Measurements from ENCODE around the gene IGLON5. TPM values are rescaled to one million over a fixed set of nuclear protein-coding genes. Genes with fewer than 3 reads are reported as not detected.

The IGLON5 gene
- under 1 TPM in 1 of 4 donors, not detected in 3; 0.27 TPM for total RNA-seq

DNA sequence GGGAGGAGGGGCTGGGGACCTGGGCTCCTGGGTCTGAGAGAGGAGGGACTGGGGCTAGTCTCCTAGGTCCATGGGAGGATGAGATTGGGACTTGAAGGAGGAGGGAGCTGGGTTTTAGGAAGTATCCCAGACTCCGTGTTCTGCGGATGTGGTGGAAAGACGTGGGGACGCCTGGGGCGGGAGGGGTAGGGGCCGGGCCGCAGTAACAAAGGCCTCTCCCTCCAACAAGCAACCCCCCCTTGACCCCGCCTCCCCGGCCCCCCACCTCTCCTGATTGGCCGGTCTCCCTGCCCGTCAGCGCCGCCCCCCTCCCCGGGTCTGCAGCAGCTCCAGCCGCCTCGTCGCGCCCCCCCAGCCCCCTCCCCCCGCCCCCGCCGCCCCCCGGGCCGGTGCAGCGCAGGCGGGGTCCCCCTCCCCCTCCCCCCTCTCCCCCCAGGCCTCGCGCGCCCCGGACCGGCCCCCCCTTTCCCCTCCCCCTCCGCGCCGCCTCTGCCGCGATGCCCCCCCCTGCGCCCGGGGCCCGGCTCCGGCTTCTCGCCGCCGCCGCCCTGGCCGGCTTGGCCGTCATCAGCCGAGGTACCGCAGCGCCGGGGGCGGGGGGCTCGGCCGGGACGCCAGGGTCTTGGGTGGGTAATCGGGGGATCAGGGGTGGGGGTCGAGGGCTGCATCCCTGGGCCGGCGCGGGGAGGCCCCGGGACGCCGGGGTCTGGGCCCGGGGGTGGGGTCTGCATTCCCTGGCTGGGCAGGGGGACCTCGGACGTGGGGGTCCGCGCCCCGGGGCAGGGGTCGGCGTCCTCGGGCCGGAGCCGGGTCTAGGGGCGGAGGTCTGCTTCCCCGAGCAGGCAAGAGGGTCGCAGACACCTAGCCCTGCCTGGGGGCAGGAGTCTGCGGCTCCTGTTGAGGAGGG, at the start of gene IGLON5:
IGLON5 (plus strand) TSS at position 294 of the 907 bp plus-strand sequence; CDS start at position 498, 204 bp downstream.
- 5 to 13% methylated on average over 4 to 9 of the region's 76 CpGs for WGBS, 2 donors
- TF ChIP-seq POLR2A (IDR thresholded peaks at IDR 0.05), result no peak
- TF ChIP-seq, protein P1, sequence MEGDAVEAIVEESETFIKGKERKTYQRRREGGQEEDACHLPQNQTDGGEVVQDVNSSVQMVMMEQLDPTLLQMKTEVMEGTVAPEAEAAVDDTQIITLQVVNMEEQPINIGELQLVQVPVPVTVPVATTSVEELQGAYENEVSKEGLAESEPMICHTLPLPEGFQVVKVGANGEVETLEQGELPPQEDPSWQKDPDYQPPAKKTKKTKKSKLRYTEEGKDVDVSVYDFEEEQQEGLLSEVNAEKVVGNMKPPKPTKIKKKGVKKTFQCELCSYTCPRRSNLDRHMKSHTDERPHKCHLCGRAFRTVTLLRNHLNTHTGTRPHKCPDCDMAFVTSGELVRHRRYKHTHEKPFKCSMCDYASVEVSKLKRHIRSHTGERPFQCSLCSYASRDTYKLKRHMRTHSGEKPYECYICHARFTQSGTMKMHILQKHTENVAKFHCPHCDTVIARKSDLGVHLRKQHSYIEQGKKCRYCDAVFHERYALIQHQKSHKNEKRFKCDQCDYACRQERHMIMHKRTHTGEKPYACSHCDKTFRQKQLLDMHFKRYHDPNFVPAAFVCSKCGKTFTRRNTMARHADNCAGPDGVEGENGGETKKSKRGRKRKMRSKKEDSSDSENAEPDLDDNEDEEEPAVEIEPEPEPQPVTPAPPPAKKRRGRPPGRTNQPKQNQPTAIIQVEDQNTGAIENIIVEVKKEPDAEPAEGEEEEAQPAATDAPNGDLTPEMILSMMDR (IDR thresholded peaks at IDR 0.05), result no peak
- intact Hi-C loops (cut with DNase I; ENCODE audit: low total_unique reads), result no loop called here
- no peak within 1 kb of the TSS for H3K4me3 ChIP-seq (ENCODE audit: low read depth, poor library complexity, severe bottlenecking)
- no peak for DNase-seq (ENCODE audit: low spot score in 2 of 2)

DNA sequence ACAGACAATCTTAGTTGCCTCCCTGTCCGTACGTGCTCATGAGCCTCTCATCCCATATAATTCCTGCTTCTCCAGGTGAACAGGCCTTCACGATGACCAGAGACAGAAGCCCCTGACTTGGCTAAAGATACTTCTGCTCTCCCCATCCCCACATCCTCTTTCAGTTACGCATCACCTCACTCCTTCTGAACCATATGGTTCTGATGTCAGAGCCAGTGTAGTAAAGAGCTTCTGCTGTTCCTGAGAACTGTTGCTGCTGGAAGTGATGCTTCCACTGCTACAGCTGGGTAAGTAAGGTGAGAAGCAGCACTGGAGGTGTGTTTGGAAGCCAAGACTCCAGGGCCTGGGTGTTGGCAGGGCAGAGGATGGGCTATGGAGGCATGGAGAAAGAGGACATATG, 47.6 kb upstream of the IGLON5 start:
- intact Hi-C loops (cut with DNase I; ENCODE audit: low total_unique reads), result no loop called here
- no peak overlapping the region for H3K4me3 ChIP-seq (ENCODE audit: low read depth, poor library complexity, severe bottlenecking)
- TF ChIP-seq POLR2A (IDR thresholded peaks at IDR 0.05), result no peak
- TF ChIP-seq, protein P1 (IDR thresholded peaks at IDR 0.05), result no peak
- DNase-seq (ENCODE audit: low spot score in 2 of 2), result no peak
- 67 to 86% methylated on average over 4 of the region's 4 CpGs for WGBS, 2 donors

DNA sequence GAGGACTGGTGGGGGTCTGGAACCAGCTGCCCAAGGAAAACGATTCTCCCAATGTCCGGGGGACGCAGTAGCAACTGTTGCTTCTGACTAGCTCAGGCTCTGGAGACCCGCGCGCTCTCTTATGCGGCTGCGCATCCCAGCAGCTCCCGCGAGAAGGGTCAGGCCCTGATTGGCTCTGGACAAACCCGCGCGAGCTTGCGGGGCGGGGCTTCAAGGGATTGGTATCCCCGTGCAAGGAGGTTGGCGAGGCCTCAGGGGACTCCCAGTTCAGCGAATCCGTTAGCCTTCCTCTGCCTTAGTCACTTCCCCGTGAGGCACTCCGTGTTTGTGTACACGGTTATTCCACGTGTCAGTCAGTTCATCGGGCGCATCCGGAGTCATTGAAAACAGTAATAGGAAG, 40.4 kb upstream of the IGLON5 start:
- peak in 1 of 2 donors; percentile 61 for DNase-seq (ENCODE audit: low spot score in 2 of 2)
- TF ChIP-seq, protein P1 (IDR thresholded peaks at IDR 0.05), result no peak
- TF ChIP-seq POLR2A (IDR thresholded peaks at IDR 0.05), result no peak
- intact Hi-C loops (cut with DNase I; ENCODE audit: low total_unique reads), result no loop called here
- WGBS, 2 donors, result 58 to 73% methylated on average over 22 to 26 of the region's 26 CpGs
- H3K4me3 ChIP-seq (ENCODE audit: low read depth, poor library complexity, severe bottlenecking), result no peak overlapping the region

DNA sequence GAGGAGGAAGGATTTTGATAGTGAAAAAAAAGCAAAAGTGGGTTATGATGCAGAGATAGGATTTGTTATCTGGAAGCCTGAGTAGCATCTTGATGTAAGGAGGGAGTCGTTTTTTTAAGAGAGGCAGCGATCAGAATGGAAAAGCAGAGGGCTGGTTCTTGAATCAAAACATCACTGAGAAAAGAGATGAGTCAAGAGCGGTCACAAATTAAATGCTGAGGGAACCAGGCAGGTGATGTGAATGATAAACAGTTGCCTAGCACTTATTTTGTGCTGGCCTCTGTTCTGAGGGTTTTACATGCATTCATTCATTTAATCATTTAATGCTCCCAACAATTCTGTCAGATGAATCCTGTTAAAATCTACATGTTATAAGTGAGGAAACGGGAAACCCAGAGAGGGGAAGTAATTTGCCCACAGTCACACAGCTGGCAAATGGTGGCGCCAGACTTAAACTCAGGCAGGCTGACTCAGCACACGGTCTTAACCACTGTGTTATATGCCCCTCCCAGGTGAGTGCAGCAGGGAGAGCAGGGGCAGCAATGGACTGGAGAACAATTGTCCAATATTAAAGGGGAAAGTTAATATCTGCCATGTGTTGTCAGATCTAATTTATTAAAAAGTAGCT, 39.1 kb upstream of the IGLON5 start:
- no peak for DNase-seq (ENCODE audit: low spot score in 2 of 2)
- TF ChIP-seq, protein P1 (IDR thresholded peaks at IDR 0.05), result no peak
- no peak for TF ChIP-seq POLR2A (IDR thresholded peaks at IDR 0.05)
- H3K4me3 ChIP-seq (ENCODE audit: low read depth, poor library complexity, severe bottlenecking), result no peak overlapping the region
- 30 to 36% methylated on average over 6 of the region's 6 CpGs for WGBS, 2 donors
- intact Hi-C loops (cut with DNase I; ENCODE audit: low total_unique reads), result no loop called here

DNA sequence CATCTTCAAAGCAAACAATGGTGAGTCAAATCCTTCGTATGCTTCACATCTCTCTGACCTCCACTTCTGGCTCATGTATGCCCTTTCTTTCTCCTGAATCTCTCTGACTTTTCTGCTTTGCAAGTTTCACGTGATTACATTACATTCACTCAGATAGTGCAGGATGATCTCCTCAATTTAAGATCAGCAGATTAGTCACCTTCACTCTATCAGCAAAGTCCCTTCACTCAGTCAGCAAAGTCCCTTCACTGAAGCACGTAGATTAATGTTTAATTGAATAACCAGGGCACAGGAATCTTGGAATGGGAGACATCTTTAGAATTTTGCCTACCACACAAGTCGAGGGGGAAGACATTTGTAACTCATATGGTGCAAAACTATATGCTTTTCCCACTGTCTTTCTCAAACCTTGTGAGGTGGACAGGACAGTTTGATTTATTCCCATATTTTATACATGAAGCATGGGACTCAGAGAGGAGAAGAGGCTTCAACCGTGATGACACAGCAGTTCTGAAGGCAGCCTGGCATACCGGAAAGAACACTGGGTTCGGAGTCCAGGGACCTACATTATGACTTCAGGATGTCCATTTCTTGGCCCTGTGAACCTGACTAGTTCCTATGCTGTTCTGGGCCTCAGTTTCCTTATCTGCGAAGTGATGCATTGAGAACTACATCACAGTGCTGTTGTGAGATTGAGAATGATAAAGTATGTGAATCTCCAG, 37.2 kb upstream of the IGLON5 start:
- no peak overlapping the region for H3K4me3 ChIP-seq (ENCODE audit: low read depth, poor library complexity, severe bottlenecking)
- intact Hi-C loops (cut with DNase I; ENCODE audit: low total_unique reads), result no loop called here
- DNase-seq (ENCODE audit: low spot score in 2 of 2), result no peak
- WGBS, 2 donors, result 75 to 84% methylated on average over 8 of the region's 8 CpGs
- TF ChIP-seq, protein P1 (IDR thresholded peaks at IDR 0.05), result no peak
- TF ChIP-seq POLR2A (IDR thresholded peaks at IDR 0.05), result no peak
